Subcutaneous abdominal adipose tissue (tissue), 5 donors: ENCODE results near the gene EPHX1.
A peak's percentile ranks its signal among the peaks of the same experiment; 100 is the strongest.

ENCODE experiments used
- H3K27ac ChIP-seq: one replicate; pipeline ENCODE4 v1.7.0; 2013; ENCODE audit warnings: low read depth, mild to moderate bottlenecking, inconsistent platforms, low read length, moderate library complexity
- H3K27me3 ChIP-seq, 5 donors: one replicate each; pipeline ENCODE4 v1.7.0; 2013; ENCODE audit warnings: low read length in 5 of 5, inconsistent platforms in 1 of 5; ENCODE audit not compliant: control insufficient read depth in 5 of 5, insufficient read depth in 4 of 5
- H3K36me3 ChIP-seq, 5 donors: one replicate each; pipeline ENCODE4 v1.7.0; 2013; ENCODE audit warnings: low read length in 5 of 5; ENCODE audit not compliant: control insufficient read depth in 5 of 5, insufficient read depth in 5 of 5
- H3K4me1 ChIP-seq, 5 donors: one replicate each; pipeline ENCODE4 v1.7.0; 2013; ENCODE audit warnings: low read length in 5 of 5, mild to moderate bottlenecking in 3 of 5, moderate library complexity in 1 of 5; ENCODE audit not compliant: control insufficient read depth in 5 of 5, insufficient read depth in 5 of 5
- H3K4me3 ChIP-seq, 5 donors: one replicate each; pipeline ENCODE4 v1.7.0; 2013; ENCODE audit warnings: low read length in 5 of 5, low read depth in 1 of 5
- H3K9ac ChIP-seq, 5 donors: one replicate each; pipeline ENCODE4 v1.7.0; 2013; ENCODE audit warnings: low read length in 5 of 5, mild to moderate bottlenecking in 4 of 5, moderate library complexity in 3 of 5
- H3K9me3 ChIP-seq, 5 donors: one replicate each; pipeline ENCODE4 v1.7.0; 2013; ENCODE audit warnings: low read length in 5 of 5; ENCODE audit not compliant: control insufficient read depth in 5 of 5
- donor health status: healthy.
- donor health status: healthy.
- donor health status: healthy.
- donor health status: healthy.
- donor health status: healthy.

EPHX1 gene

DNA sequence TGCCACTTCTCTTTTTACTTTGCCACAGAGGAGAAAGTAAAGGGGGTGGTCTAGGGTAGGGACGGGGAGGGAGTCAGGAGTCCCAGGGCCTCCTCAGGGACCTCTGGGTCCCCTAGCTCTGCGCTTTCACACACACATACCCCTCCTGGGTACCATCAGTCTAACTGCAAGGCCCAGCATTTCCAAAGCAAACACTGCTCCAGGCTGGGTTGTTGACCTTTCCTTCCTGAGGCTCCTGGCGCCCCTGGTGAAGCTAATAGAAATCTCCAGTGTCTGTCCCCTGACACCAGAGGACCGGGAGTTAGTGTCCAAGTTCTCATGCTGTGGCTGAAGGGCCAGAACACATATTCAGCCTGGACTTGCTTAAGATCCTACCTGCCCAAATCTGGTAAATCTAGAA, 68.4 kb downstream of the EPHX1 start:
- no peak overlapping the region for H3K4me3 ChIP-seq
- peaks cover 0 to 37% (median 32%) of the 10 kb centered on the region in 5 donors for H3K36me3 ChIP-seq
- H3K4me1 ChIP-seq: peaks cover 23 to 59% (median 54%) of the 10 kb centered on the region in 5 donors
- H3K9me3 ChIP-seq: no peaks in the 10 kb centered on the region
- peak overlapping the region; percentile 57 for H3K27ac ChIP-seq
- H3K27me3 ChIP-seq: no peaks in the 10 kb centered on the region
- no peak overlapping the region for H3K9ac ChIP-seq

DNA sequence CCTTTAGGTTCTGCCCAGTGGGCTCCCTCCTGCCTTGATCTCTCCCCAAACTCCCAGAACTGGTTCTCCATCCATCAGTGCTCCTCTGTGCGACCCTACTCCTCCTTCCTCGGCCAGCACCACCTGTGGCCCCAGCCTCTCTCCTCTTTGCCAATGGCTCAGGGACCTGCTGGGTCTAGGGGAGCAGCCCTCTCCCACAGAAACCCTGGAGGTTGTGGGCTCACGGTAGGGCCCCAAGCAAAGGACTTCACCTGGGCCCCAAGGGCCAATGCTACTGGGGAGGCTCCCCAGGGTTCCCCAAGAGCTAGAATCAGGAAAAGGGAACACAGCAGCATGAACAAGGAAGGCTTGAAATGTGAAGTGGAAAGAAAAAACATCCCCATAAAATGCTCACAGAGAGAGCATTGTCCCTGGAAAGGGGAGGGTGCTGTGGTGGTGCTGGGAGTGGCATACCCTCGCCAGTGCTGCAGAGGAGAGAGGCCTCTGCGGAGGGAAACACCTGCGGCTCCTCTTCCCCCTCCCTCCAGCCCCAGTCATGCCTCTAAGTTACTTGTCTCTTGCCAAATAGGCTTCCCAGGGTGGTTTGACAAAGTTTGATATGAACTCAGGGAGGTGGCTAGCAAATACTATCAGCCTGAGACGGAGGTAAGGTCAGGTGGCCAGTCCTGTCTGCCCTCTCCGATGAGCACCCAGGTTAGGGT, 69.7 kb downstream of the EPHX1 start:
- no peaks in the 10 kb centered on the region for H3K27me3 ChIP-seq
- peak overlapping the region in 2 of 5 donors; percentile 19 to 89 for H3K4me3 ChIP-seq
- peak overlapping the region in 3 of 5 donors; percentile 1 to 98 (median 29) for H3K9ac ChIP-seq
- H3K27ac ChIP-seq: peak overlapping the region; percentile 57
- H3K4me1 ChIP-seq: peaks cover 23 to 61% (median 55%) of the 10 kb centered on the region in 5 donors
- H3K9me3 ChIP-seq: no peaks in the 10 kb centered on the region
- H3K36me3 ChIP-seq: peaks cover 0 to 24% (median 19%) of the 10 kb centered on the region in 5 donors

DNA sequence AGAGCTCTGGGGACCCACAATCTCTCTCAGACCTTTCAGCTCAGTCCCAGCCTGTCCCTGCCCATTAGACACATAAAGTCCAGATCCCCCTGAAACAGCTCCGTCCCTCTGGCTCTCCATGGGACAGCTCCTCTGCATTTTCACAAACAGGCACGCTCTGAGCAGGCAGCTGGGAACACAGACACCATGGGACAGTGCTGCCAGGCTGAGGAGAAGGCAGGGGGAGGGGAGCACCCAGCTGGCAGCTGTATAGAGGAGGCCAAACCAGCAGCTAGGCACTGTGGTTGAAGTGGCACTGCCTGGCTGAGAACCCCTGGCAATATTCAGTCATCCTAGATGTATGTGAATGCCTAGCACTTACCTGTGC, 70.3 kb downstream of the EPHX1 start:
- peaks cover 23 to 61% (median 55%) of the 10 kb centered on the region in 5 donors for H3K4me1 ChIP-seq
- peak overlapping the region in 3 of 5 donors; percentile 89 to 96 (median 93) for H3K4me3 ChIP-seq
- peak overlapping the region; percentile 57 for H3K27ac ChIP-seq
- H3K27me3 ChIP-seq: no peaks in the 10 kb centered on the region
- no peaks in the 10 kb centered on the region for H3K9me3 ChIP-seq
- peaks cover 0 to 20% (median 16%) of the 10 kb centered on the region in 5 donors for H3K36me3 ChIP-seq
- H3K9ac ChIP-seq: peak overlapping the region in 3 of 5 donors; percentile 1 to 98 (median 29)

DNA sequence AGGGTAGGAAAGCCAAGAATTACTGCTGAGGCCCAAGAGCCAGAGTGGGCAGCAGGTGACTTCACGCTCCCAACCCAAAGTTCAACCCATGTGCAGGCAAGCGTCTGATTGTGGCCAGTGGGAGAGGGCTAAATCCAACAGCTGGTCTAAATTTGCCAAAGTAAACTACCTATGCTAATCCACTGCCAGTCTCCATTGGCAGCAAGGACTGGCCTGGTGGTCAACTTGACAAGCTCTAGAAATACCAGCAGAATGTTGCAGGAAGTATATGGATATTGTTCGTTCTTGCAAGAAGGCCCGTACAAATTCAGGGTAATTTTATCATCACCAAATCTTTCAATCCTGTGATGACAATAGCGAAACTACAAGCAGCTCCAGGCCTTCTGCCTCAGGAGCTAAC, 70.7 kb downstream of the EPHX1 start:
- Histone ChIP-seq H3K4me1 (peaks cover 23 to 61% (median 55%) of the 10 kb centered on the region in 5 donors), H3K36me3 (peaks cover 0 to 15% (median 12%) of the 10 kb centered on the region in 5 donors)

DNA sequence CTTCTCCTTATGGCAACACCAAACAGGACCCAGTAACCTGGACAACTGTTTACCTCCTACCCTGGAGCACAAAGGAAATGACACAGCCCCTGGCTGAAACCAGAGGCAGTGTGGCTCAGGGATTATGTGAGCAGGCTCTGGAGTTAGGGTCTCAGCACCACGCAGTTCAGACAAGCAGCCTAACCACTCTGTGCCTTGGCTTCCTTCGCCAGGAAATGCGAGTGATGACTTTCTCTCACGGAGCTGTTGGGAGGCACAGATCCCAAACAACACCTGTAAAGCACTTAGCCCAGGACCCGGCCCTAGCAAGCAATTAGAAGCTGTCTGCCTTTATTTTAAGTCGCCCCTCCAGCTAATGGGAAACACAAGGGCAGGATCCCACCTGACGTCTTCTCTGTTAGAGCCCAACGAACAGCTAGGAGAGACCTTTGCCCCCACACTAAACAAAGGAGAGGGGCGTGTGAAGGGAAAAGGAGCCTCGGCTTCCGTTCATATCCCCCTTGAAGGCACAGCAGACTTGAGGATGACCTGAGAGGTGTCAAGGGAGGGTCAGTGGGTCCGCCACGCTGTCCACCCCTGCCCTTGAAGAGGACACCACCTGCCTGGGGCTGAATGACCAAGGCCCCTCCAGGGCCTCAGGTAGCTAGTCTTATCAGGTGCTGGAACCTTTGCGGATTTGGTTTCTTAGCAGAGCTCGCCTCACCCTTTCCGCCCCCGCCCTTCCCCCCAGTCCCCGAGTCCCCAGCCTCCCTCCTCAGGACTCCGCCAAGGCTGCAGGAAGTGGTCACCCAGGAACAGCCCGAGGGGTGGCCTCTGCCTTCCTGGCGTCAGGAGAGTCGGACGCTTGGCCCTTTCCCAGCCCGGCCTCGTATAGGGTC, 71.4 kb downstream of the EPHX1 start:
- Histone ChIP-seq H3K36me3 (peaks cover 0 to 11% (median 7%) of the 10 kb centered on the region in 5 donors), H3K27me3 (no peaks in the 10 kb centered on the region), H3K9ac (peak overlapping the region; percentile 64 to 98 (median 91)), H3K4me3 (peak overlapping the region; percentile 89 to 96 (median 93)), H3K4me1 (peaks cover 23 to 61% (median 55%) of the 10 kb centered on the region in 5 donors), H3K27ac (peak overlapping the region; percentile 78), H3K9me3 (no peaks in the 10 kb centered on the region)

More for the DNA sequence above, 70.7 kb downstream of the EPHX1 start:
- Histone ChIP-seq H3K9me3 (no peaks in the 10 kb centered on the region), H3K4me3 (peak overlapping the region; percentile 89 to 96 (median 93)), H3K27me3 (no peaks in the 10 kb centered on the region), H3K9ac (peak overlapping the region; percentile 1 to 98 (median 64)), H3K27ac (peak overlapping the region; percentile 78)

DNA sequence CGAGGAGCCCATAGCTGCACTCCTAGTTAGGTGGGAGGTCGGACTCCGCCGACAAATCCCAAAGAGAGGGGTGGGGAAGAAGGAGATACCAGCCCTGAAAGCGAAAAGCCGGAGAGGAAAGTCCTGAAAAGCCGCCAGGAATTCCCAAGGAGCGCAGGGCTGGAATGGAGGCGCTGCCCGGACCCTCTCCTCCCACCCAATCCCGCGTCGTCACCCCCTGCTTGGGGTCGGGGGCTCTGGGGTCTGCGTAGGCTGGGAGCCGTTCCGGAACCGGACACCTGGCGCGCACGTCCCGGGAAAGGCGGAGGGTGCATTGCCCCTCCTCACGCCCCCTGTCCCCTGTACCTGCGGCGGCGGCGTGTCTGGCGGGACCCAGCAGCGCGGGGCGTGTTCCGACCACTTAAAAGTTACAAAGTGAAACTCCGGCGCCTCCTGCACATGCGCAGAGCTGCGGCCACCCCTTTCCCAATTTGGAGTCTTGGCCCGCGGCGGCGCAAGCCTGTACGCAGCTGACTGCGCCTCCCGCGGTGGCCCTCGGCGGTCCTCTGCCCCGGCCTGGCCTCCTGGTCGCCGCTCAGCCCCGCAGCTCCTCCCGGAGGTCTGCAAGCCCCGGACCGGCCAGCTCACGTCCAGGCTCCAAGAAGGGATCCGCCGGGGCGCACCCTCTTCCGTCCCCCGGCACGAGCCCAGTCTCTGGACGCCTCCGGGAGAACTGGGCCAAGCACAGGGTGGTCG, 72.2 kb downstream of the EPHX1 start, which contains the start of gene TMEM63A:
TMEM63A (minus strand) TSS at position 422 of the 735 bp plus-strand sequence. CDS start 4,800 bp downstream, outside the sequence.
- Histone ChIP-seq H3K4me3 (peak within 1 kb of the TSS; percentile 89 to 96 (median 93)), H3K9me3 (no peaks in the 10 kb centered on the region), H3K27ac (peak within 1 kb of the TSS; percentile 78), H3K27me3 (no peaks in the 10 kb centered on the region), H3K9ac (peak within 1 kb of the TSS; percentile 64 to 98 (median 91)), H3K4me1 (peaks cover 23 to 61% (median 54%) of the 10 kb centered on the region in 5 donors), H3K36me3 (peaks cover 0 to 5% (median 3%) of the 10 kb centered on the region in 5 donors)

DNA sequence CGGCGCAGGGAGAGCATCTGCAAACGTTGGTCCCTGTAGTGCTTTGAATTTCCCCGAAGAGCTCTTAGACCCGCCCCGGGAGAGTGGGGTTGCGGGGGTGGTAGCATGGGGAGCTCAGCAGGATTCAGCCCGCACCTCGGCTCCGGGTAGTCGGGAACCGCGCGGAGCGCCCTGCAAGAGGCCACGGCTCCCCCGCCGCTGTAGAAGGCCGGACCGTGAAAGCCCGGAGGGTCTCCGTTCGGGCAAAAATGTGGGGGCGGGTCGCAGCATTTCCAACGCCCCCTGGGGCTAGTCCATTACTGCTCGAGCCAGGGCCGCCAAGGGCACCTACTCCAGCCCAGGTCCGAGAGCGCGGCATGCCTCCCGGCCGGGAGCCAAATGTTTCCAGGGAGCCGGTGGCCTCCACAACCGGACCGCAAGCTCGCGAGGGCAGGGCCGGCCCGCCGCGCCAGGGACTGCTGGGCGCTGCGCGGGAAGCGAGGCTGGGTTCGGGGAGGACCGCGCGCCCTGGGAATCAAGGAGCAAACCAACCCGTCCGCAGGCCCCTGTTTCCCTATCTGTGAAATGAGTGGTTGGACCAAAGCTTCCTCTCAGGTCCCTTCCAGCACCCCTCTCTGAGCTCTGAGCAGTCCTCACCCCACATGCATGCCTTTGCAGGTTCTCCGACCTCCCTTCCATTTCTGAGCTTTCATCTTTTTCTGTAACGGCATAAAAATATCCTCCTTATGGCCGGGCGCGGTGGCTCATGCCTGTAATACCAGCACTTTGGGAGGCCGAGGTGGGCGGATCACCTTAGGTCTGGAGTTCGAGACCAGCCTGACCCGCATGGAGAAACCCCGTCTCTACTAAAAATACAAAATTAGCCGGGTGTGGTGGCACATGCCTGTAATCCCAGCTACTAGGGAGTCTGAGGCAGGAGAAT, 73.0 kb downstream of the EPHX1 start:
- Histone ChIP-seq H3K27me3 (no peaks in the 10 kb centered on the region), H3K36me3 (no peaks in the 10 kb centered on the region), H3K9me3 (no peaks in the 10 kb centered on the region), H3K9ac (peak overlapping the region; percentile 16 to 98 (median 91)), H3K27ac (peak overlapping the region; percentile 78), H3K4me1 (peaks cover 15 to 52% (median 46%) of the 10 kb centered on the region in 5 donors), H3K4me3 (peak overlapping the region; percentile 63 to 96 (median 93))

DNA sequence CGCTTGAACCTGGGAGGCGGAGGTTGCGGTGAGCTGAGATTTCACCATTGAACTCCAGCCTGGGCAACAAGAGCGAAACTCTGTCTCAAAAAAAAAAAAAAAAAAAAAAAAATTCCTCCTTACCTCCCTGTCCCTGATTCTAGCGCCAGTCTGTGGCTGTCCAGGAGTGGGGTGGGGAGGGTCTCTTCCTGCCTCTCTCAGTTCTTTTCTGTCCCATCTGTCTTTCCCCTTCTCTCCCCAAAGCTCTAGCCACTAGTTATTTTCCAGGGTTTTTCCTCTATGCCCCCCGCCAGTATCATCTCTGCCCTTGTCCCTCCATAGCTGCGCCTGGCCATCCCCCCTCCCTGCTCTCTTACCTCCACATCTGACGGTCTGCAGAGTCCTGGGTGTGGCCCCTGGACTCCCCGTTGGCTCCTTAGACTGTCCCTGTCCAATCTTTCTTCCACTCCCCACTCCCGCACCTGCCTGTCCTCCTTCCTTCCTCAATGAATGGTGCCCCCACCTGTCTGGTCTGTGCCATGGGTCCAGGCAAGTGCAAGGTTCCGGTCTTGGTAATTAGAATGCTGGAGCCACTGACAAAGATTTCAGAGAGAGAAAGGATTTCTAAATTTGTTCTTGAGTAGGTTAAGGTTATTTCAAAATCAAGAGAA, 73.8 kb downstream of the EPHX1 start:
- no peak overlapping the region for H3K9ac ChIP-seq
- H3K27ac ChIP-seq: no peak overlapping the region
- no peak overlapping the region for H3K4me3 ChIP-seq
- peaks cover 10 to 45% (median 38%) of the 10 kb centered on the region in 5 donors for H3K4me1 ChIP-seq
- no peaks in the 10 kb centered on the region for H3K27me3 ChIP-seq
- H3K36me3 ChIP-seq: no peaks in the 10 kb centered on the region
- H3K9me3 ChIP-seq: no peaks in the 10 kb centered on the region
